Measurements from ENCODE around the gene ERVV-1. TPM values are rescaled to one million over a fixed set of nuclear protein-coding genes. Genes with fewer than 3 reads are reported as not detected.

ERVV-1 gene
- polyA plus RNA-seq, 1 of the 3 experiments (the other 2 are of a cell fraction), result not detected

- H4K20me1 ChIP-seq (ENCODE audit: insufficient read depth), result no peaks in the 10 kb centered on the region
- no peaks in the 10 kb centered on the region for H3K9me2 ChIP-seq
- no peak overlapping the region for H3K9ac ChIP-seq
- H3K4me3 ChIP-seq (ENCODE audit: low read depth in 2 of 2, low read length in 1 of 2), result no peak overlapping the region
- H3K36me3 ChIP-seq (replicated peaks in 1 of 2; ENCODE audit: control insufficient read depth in 1 of 2, insufficient read depth in 2 of 2, low read length in 1 of 2), result no peaks in the 10 kb centered on the region
- H3K4me1 ChIP-seq (ENCODE audit: control insufficient read depth in 1 of 2, insufficient read depth in 2 of 2, low read depth in 1 of 2, low read length in 1 of 2), result no peaks in the 10 kb centered on the region; a peak in 1 of 4 replicates
- TF ChIP-seq, protein P1, sequence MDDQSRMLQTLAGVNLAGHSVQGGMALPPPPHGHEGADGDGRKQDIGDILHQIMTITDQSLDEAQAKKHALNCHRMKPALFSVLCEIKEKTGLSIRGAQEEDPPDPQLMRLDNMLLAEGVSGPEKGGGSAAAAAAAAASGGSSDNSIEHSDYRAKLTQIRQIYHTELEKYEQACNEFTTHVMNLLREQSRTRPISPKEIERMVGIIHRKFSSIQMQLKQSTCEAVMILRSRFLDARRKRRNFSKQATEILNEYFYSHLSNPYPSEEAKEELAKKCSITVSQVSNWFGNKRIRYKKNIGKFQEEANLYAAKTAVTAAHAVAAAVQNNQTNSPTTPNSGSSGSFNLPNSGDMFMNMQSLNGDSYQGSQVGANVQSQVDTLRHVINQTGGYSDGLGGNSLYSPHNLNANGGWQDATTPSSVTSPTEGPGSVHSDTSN (IDR thresholded peaks at IDR 0.05), result no peak
- no peak for TF ChIP-seq IRF3 (IDR thresholded peaks at IDR 0.05; ENCODE audit: low read depth, low read length)
- TF ChIP-seq NFIC (IDR thresholded peaks at IDR 0.05; ENCODE audit: borderline replicate concordance), result no peak
- no peak for TF ChIP-seq REST (IDR thresholded peaks at IDR 0.05; ENCODE audit: low read depth, low read length)
- TF ChIP-seq POLR2AphosphoS5 (IDR thresholded peaks at IDR 0.05; ENCODE audit: low read depth, low read length), result no peak
- no peak for TF ChIP-seq YY1 (IDR thresholded peaks at IDR 0.05; ENCODE audit: low read depth)
- TF ChIP-seq MEF2A (IDR thresholded peaks at IDR 0.05; ENCODE audit: borderline replicate concordance, low read depth), result no peak
- no peak for TF ChIP-seq EZH2phosphoT487 (IDR thresholded peaks at IDR 0.05; ENCODE audit: borderline replicate concordance, low read depth)
- no peaks in the 10 kb centered on the region for H3K27me3 ChIP-seq (ENCODE audit: insufficient read depth)
- no peak overlapping the region for H3K27ac ChIP-seq (ENCODE audit: low read depth in 2 of 2, low read length in 1 of 2)
- DNase-seq, result no peak
- POLR2A ChIA-PET, result no interaction called here
- H2AFZ ChIP-seq (ENCODE audit: low read depth), result no peak overlapping the region
- WGBS (ENCODE audit: low lambda C conversion rate), result 18% methylated on average over 3 of the region's 4 CpGs
- H3K9me3 ChIP-seq, result no peaks in the 10 kb centered on the region
- no peaks in the 10 kb centered on the region for H3K79me2 ChIP-seq (ENCODE audit: insufficient read depth)
- no peaks in the 10 kb centered on the region for H3F3A ChIP-seq (replicated peaks; ENCODE audit: insufficient read depth)
- H3K4me2 ChIP-seq, result no peak overlapping the region
- CTCF ChIA-PET, result no interaction called here
These were observed 21.4 kb downstream of the ERVV-1 start for GRCh38 chr19:53034948-53035675.

Measured in SK-N-SH (cell line).